ENCODE measurements around the gene GBX2.

DNA sequence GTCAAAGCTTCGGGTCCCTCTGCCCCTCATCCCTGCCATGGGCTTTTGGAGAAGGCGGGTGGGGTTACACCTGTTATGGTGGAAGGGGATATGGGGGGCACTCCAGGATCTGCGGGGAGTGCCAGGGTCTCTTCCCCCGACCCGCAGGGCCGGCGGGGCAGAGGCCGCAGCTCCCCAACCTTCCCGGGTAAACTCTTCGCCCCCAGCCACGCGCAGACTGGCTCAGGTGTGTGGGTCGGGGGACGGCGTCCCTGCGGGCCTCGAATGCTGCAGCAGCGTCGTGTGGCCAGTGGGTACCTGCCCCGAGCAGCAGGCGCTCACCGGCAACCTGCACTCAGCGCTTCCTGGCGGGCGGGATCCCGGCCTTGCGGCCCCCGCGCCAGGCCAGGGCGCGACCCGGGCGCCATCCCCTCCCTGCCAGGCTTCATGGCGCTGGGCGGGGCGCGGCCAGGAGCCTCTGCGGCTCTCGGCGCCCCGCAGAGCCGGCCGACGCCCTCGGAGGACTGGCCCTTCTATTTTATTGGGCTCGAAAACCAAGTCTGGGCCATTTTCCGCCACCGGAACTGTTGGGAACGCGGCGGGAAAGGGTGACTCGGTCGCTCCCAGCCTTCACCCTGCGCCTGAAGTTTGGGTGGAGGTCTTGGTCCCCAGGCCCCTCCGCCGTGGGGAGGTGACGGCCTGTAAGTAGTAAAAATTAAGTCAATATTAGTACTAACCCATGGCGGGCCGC lies 4.5 kb downstream of the GBX2 start:
- TF ChIP-seq, protein P1, sequence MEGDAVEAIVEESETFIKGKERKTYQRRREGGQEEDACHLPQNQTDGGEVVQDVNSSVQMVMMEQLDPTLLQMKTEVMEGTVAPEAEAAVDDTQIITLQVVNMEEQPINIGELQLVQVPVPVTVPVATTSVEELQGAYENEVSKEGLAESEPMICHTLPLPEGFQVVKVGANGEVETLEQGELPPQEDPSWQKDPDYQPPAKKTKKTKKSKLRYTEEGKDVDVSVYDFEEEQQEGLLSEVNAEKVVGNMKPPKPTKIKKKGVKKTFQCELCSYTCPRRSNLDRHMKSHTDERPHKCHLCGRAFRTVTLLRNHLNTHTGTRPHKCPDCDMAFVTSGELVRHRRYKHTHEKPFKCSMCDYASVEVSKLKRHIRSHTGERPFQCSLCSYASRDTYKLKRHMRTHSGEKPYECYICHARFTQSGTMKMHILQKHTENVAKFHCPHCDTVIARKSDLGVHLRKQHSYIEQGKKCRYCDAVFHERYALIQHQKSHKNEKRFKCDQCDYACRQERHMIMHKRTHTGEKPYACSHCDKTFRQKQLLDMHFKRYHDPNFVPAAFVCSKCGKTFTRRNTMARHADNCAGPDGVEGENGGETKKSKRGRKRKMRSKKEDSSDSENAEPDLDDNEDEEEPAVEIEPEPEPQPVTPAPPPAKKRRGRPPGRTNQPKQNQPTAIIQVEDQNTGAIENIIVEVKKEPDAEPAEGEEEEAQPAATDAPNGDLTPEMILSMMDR (IDR thresholded peaks at IDR 0.05), result no peak
- no peak for TF ChIP-seq POLR2A (IDR thresholded peaks at IDR 0.05)

All from uterus (tissue), 2 donors.